SH-SY5Y (cell line): Measurements from ENCODE around the gene GTSE1.

Experiments
- GATA2 ChIP-seq: IDR thresholded peaks from 2 replicates; pipeline ENCODE4 v1.6.1; 2011; ENCODE audit warnings: mild to moderate bottlenecking, low read depth, low read length
- GATA3 ChIP-seq: IDR thresholded peaks from 2 replicates; pipeline ENCODE4 v1.6.1; 2011; ENCODE audit warnings: low read depth, mild to moderate bottlenecking, low read length, moderate library complexity

DNA sequence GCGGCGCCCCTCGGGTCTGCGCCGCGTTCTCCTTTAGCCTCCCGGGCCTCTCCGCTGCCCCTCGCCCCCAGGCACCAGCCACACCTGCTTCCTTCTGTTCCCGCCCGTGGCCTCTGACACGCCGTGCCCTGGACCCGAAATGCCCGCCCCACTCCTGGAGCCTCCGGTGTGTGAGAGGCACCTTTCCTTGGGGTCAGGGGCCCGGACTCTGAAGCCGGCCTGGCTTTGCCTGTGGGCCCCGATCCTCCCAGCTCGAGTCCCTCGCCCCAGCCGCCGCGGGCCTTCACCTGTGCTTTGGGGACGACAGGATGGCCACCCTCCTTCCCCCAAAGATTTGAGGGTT is 45.9 kb upstream of the GTSE1 start:
- TF ChIP-seq GATA2, result no peak
- TF ChIP-seq GATA3, result no peak
